Memory B cell (primary cell): ENCODE results near the gene KRT7.

ENCODE experiments used
- ATAC-seq: fragments of 150-1000 bp; cut with Tn5 transposase; 2 replicates; pipeline ENCODE4 v1.10.0; 2021; ENCODE audit warnings: low read depth, mild to moderate bottlenecking, moderate library complexity
- DNase-seq, 2 donors: peaks; one replicate each; pipeline ENCODE4 v3.0.0; 2022; ENCODE audit warnings: low spot score in 2 of 2
- H3K27ac Mint-ChIP-seq: one replicate; pipeline ENCODE4 v1.8.0; 2022; ENCODE audit warnings: mild to moderate bottlenecking, moderate library complexity, mixed read lengths
- H3K27me3 Mint-ChIP-seq: one replicate; pipeline ENCODE4 v1.8.0; 2022; ENCODE audit warnings: mixed read lengths
- H3K36me3 Mint-ChIP-seq: one replicate; pipeline ENCODE4 v1.8.0; 2022; ENCODE audit warnings: mild to moderate bottlenecking, mixed read lengths
- H3K4me1 Mint-ChIP-seq: one replicate; pipeline ENCODE4 v1.8.0; 2022; ENCODE audit warnings: mixed read lengths
- H3K4me3 Mint-ChIP-seq: one replicate; pipeline ENCODE4 v1.8.0; 2022; ENCODE audit warnings: mild to moderate bottlenecking, moderate library complexity, mixed read lengths
- H3K9me3 Mint-ChIP-seq: one replicate; pipeline ENCODE4 v1.8.0; 2022; ENCODE audit warnings: mixed read lengths

The KRT7 gene

GRCh38 chr12:52263761-52264434, 30.9 kb downstream of the KRT7 start:
- ATAC-seq: no peak
- DNase-seq: no peak
- Mint-ChIP-seq H3K36me3 (no peaks in the 10 kb centered on the region), H3K4me3 (no peak overlapping the region), H3K27ac (no peak overlapping the region), H3K4me1 (no peaks in the 10 kb centered on the region), H3K27me3 (peaks cover 15% of the 10 kb centered on the region), H3K9me3 (peaks cover 1% of the 10 kb centered on the region)

DNA sequence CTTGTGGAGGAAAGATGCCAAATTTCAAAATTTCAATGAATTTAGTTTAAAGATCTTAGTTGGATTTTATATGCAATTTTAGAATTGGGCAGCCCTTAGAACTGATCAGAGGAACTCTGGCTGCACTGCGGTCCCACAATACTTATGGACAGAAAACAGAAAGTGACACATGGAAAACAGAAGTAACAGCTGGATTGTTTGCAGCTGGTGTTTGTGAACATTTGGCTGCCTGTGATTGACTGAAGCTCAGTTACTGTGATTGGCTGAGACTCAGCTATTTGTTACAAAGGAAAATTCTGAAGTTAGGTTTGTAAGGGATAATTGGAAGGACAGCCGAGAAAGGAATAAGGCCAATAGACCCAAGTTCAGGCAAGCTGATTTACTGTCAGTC, 31.4 kb downstream of the KRT7 start:
- no peaks in the 10 kb centered on the region for H3K4me1 Mint-ChIP-seq
- H3K36me3 Mint-ChIP-seq: no peaks in the 10 kb centered on the region
- no peak overlapping the region for H3K27ac Mint-ChIP-seq
- DNase-seq: no peak
- no peak overlapping the region for H3K4me3 Mint-ChIP-seq
- H3K9me3 Mint-ChIP-seq: peaks cover 1% of the 10 kb centered on the region
- ATAC-seq: no peak
- H3K27me3 Mint-ChIP-seq: peaks cover 11% of the 10 kb centered on the region

DNA sequence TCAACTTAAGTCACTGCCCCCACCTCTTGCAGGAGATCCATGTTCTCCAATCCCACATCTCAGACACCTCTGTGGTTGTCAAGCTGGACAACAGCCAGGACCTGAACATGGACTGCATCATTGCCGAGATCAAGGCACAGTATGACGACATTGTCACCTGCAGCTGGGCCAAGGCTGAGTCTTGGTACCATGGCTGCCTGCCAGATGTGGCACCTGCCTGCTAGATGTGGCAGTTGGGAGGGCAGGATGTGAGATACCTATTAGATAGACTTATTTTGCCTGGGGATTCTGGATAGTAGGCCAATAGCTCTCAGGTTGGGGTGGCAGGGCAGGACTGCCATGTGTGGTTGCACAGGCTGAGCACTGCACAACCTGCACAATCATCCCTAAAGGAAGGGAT, 33.5 kb downstream of the KRT7 start:
- H3K27me3 Mint-ChIP-seq: peaks cover 16% of the 10 kb centered on the region

DNA sequence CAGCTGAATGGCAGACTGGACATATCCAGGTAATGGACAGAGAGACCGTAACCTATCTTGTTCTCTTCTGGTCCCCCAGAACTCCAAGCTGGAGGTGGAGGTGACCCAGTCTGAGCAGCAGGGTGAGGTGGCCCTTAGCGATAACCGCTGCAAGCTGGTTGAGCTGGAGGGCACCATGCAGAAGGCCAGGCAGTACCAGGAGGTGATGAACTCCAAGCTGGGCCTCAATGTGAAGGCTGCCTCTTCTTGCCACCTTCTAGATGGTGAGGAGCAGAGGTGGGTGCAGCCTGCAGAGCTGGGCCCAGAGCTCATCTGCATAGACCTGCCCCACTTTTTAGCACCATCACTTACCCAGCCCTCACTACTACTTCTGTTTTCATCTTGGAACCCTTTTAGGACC, 34.2 kb downstream of the KRT7 start:
- Mint-ChIP-seq H3K36me3 (no peaks in the 10 kb centered on the region), H3K27me3 (peaks cover 12% of the 10 kb centered on the region), H3K27ac (no peak overlapping the region), H3K9me3 (peaks cover 1% of the 10 kb centered on the region), H3K4me3 (no peak overlapping the region), H3K4me1 (no peaks in the 10 kb centered on the region)
- ATAC-seq (no peak), DNase-seq (no peak)

More for the DNA sequence above, 33.5 kb downstream of the KRT7 start:
- Mint-ChIP-seq H3K4me3 (no peak overlapping the region), H3K9me3 (peaks cover 1% of the 10 kb centered on the region), H3K27ac (no peak overlapping the region), H3K36me3 (no peaks in the 10 kb centered on the region), H3K4me1 (no peaks in the 10 kb centered on the region)
- ATAC-seq (no peak), DNase-seq (no peak)

- ATAC-seq: no peak
- no peak for DNase-seq
- Mint-ChIP-seq H3K9me3 (no peaks in the 10 kb centered on the region), H3K27me3 (peaks cover 11% of the 10 kb centered on the region), H3K27ac (no peak overlapping the region), H3K4me3 (no peak overlapping the region), H3K4me1 (no peaks in the 10 kb centered on the region), H3K36me3 (no peaks in the 10 kb centered on the region)
These were observed 34.7 kb downstream of the KRT7 start for GRCh38 chr12:52267699-52268098.

GRCh38 chr12:52268212-52268611, 35.2 kb downstream of the KRT7 start:
- Mint-ChIP-seq H3K27ac (no peak overlapping the region), H3K4me3 (no peak overlapping the region), H3K9me3 (no peaks in the 10 kb centered on the region), H3K4me1 (no peaks in the 10 kb centered on the region), H3K36me3 (no peaks in the 10 kb centered on the region), H3K27me3 (peaks cover 11% of the 10 kb centered on the region)
- no peak for DNase-seq
- ATAC-seq: no peak

DNA sequence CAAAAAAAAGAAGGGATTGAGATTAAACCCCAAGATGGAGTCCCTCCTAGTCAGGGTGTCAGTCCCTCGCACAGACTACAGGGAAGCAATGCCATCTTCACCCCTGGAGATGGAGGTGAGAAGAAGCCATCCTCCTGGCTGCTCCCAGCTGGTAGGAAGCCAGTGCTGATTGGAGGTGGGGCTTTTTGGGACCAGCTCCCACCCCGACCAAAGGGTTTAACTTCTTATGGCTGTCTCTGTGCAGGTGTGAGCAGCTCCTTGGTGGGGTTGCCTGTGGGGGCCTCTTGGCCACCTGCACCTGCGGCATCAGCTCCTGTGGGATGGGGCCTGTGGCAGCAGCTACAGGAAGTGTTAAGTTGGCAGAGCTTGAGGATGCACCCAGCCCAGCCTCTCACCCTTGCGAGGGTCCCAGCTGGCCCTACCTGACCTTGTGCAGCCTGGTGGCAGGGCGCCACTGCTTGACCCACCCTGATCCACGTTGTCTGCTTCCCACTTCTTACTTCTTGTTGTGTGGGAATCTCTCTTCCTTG, 37.6 kb downstream of the KRT7 start:
- Mint-ChIP-seq H3K27ac (no peak overlapping the region), H3K4me3 (no peak overlapping the region), H3K9me3 (no peaks in the 10 kb centered on the region), H3K27me3 (peaks cover 22% of the 10 kb centered on the region), H3K36me3 (no peaks in the 10 kb centered on the region), H3K4me1 (no peaks in the 10 kb centered on the region)
- DNase-seq (no peak), ATAC-seq (no peak)

- Mint-ChIP-seq H3K9me3 (no peaks in the 10 kb centered on the region), H3K4me1 (no peaks in the 10 kb centered on the region), H3K36me3 (no peaks in the 10 kb centered on the region), H3K27me3 (peaks cover 23% of the 10 kb centered on the region), H3K27ac (no peak overlapping the region), H3K4me3 (no peak overlapping the region)
- ATAC-seq: no peak
- no peak for DNase-seq
These were observed 38.1 kb downstream of the KRT7 start for GRCh38 chr12:52271158-52271557.

DNA sequence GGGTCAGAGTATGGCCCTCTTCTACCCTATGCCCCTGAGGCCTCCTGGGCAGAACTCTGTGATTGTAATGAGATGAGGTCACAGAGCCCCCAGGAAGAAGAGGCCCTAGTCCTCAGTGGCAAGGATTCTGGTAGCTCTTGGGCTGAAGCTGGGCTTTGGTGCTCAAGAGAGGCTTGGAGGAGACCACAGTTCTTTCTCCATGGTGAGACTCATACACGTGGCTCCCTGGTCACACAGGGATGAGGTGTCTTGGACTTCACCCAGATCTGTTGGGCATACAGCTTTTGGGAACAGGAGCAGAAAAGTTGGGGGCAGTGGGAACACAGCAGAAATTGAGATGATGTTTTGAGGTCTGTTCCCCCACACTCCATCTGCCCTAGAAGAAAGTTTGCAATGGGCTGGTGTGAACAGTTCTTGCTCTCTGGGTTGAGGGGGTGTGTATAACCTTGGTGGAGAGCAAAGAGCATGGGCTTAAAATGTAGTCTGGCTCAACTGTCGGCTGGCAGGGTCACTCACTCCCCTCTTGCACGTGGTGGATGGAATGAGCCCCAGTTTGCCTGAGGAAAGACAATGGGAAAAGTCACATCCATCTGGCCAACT, 41.6 kb downstream of the KRT7 start, which contains the start of gene KRT86:
KRT86 (plus strand) TSS at position 125 of the 600 bp plus-strand sequence. CDS start 27,272 bp downstream, outside the sequence.
- ATAC-seq: no peak

GRCh38 chr12:52275686-52276085, 42.6 kb downstream of the KRT7 start:
- DNase-seq: no peak
- H3K36me3 Mint-ChIP-seq: no peaks in the 10 kb centered on the region
- H3K27ac Mint-ChIP-seq: no peak overlapping the region
- no peaks in the 10 kb centered on the region for H3K9me3 Mint-ChIP-seq
- peaks cover 31% of the 10 kb centered on the region for H3K27me3 Mint-ChIP-seq
- no peak for ATAC-seq
- no peak overlapping the region for H3K4me3 Mint-ChIP-seq
- H3K4me1 Mint-ChIP-seq: peaks cover 2% of the 10 kb centered on the region

More for the DNA sequence above, 41.6 kb downstream of the KRT7 start, which contains the start of gene KRT86:
- DNase-seq: no peak
- H3K4me1 Mint-ChIP-seq: peaks cover 2% of the 10 kb centered on the region
- peaks cover 30% of the 10 kb centered on the region for H3K27me3 Mint-ChIP-seq
- H3K36me3 Mint-ChIP-seq: no peaks in the 10 kb centered on the region
- H3K9me3 Mint-ChIP-seq: no peaks in the 10 kb centered on the region
- no peak within 1 kb of the TSS for H3K27ac Mint-ChIP-seq
- H3K4me3 Mint-ChIP-seq: no peak within 1 kb of the TSS

DNA sequence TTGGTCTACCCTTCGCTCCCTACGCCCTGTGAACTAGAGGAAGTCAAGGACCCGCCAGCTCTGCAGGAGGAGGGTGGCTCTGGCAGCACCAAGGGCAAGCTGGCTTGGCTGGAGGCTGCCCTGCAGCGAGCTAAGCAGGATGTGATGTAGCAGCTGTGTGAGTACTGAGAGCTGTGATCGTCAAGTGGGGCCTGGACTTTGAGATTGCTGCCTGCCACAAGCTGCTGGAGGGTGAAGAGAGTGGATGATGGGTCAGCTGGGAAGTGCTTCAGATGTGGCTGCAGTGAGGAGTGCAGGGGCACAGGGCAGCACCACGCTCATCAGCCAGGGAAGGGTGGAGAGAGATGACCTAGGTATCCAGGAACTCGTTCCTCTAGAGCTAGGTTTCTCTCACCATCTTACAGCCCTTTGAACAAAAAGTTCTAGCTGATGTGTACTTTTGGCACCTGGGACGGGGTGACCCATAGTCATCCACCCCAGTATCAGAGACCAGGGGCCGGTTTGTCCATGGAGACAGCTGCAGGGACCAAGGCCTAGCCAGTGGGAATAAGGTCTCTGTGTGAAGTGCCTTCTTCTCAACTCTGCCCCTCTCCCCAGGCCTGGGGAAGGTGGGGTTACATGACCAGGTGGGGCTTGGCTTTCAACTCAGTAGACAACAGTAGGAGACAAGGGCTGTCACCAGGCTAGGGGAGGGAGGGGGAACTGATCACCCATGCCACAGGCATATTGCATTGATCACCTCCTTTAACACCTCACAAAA, 44.6 kb downstream of the KRT7 start:
- DNase-seq: no peak

DNA sequence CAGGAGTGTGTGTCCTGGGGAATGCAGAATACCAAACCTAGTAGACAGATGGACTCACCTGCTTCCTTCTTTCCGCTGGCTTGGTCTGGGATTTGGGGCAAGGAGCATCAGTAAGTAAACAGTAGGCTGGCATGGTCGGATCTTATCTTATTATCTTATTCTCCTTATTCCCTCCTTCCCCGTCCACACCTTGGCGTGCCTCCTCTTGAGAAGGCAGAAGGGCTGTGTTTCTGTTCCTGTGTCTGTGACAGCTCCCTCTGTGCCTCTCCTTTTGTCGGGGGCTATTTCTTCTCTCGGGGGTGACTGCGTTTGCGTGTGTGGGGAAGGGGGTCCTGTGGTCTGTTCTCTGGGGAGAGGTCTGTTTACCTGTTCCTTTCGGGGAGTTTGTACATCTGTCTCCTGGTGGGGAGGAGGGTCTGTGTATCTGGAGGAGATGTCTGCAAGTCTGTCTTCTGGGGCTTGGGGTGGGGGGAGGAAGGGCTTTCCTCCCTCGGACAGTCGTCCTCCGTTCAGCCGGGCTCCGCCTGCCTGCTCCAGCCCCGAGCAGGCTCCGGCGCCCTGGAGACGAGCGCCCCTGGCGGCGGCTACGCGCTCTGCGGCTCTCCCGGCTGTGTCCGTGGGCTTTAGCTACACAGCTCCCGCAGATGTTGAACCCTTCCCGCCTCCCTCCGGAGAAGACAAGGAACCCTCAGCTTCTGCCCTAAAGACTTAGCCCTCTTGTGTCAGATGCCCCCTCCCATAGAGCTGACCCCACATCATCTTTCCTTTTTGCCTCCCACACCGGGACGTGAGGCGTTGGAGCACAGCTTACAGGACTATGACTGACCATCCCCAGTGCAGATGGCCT, 45.8 kb downstream of the KRT7 start:
- Mint-ChIP-seq H3K27ac (no peak overlapping the region), H3K36me3 (no peaks in the 10 kb centered on the region), H3K4me1 (peaks cover 2% of the 10 kb centered on the region), H3K27me3 (peaks cover 30% of the 10 kb centered on the region), H3K4me3 (no peak overlapping the region), H3K9me3 (no peaks in the 10 kb centered on the region)
- ATAC-seq (peak; percentile 93), DNase-seq (peak; percentile 53 to 73)

More for the DNA sequence above, 44.6 kb downstream of the KRT7 start:
- Mint-ChIP-seq H3K27ac (no peak overlapping the region), H3K9me3 (no peaks in the 10 kb centered on the region), H3K4me3 (no peak overlapping the region), H3K27me3 (peaks cover 29% of the 10 kb centered on the region), H3K4me1 (peaks cover 2% of the 10 kb centered on the region), H3K36me3 (no peaks in the 10 kb centered on the region)
- no peak for ATAC-seq

DNA sequence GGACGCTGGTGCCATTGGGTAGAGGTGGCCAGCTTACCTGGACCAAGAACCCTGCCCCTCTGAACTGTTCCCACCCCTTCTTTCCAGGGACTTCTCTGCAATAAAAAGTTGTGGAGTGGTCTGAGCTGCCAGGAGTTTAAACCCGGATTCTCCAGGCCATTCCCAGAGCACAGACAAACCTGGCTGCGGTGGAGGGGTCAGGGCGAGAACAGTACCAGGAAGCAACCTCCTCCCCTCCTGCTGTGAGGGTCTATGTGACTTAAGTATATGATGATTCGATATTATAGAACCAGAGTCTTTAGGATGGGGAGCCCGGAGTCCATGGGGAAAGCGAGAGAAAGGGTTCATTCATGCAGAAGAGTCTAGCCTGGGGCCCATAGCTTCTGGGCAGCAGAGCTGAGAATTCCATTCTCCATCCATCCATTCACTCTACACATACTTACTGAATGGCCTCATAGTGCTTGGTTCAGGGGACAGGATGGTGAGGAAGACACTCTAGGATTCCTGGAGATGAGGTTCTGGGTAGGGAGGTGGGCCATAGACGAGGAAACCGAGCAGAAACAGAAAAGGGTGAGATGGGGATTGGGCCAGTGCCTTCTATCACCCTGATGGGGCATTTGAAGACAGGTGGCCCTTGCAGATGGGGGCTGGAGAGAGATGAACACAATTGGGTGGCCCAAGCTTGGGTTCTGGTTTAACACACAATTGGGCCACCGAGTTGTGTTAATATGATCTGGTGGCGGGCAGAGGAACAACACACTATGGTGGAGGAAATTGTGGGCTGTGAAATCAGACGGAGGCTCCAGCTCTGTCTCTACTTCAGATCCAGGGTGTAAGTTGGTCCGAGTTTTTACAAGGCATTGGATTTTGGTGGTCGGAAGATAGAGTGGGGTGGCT, 46.6 kb downstream of the KRT7 start:
- Mint-ChIP-seq H3K4me3 (no peak overlapping the region), H3K27me3 (peaks cover 24% of the 10 kb centered on the region), H3K36me3 (no peaks in the 10 kb centered on the region), H3K27ac (no peak overlapping the region), H3K9me3 (no peaks in the 10 kb centered on the region), H3K4me1 (peaks cover 2% of the 10 kb centered on the region)
- no peak for DNase-seq
- ATAC-seq: no peak
